HCT116 (cell line): ENCODE results near the gene RSPO4. TPM values are rescaled to one million over a fixed set of nuclear protein-coding genes. Genes with fewer than 3 reads are reported as not detected.

ENCODE experiments used
- ATAC-seq: fragments of 200-7000 bp; cut with Tn5 transposase; 2 replicates; pipeline ENCODE4 v1.9.1; 2020; ENCODE audit warnings: mild to moderate bottlenecking, moderate library complexity
- BruUV-seq: library from RNA; stranded (reverse); fragments of 400-500 nt; replicated peaks from 2 replicates; lab custom pipeline; 2021; lab: Mats Ljungman, UMichigan
- CTCF ChIA-PET: fragments of 300-600 bp; sonication (Branson Sonifier 250); formaldehyde crosslinking; loops from one replicate; lab custom pipeline; 2021; ENCODE audit warnings: antibody characterized with exemption; lab: Charles Lee
- POLR2A ChIA-PET: fragments of 300-600, 350-600 bp; sonication (Branson Sonifier 250); formaldehyde crosslinking; loops from one replicate; lab custom pipeline; 2021; ENCODE audit warnings: antibody characterized with exemption; lab: Charles Lee
- RAD21 ChIA-PET, 2 experiments: fragments of 300-600 bp; sonication (Branson Sonifier 250); formaldehyde crosslinking; loops; one replicate each; lab custom pipeline; 2023; ENCODE audit warnings: low total read pairs in 2 of 2; ENCODE audit not compliant: uncharacterized antibody in 2 of 2, unreplicated experiment in 2 of 2, low non-redundant PET in 1 of 2; lab: Charles Lee
- DNase-seq: peaks from one replicate; pipeline ENCODE4 v3.0.0-alpha.2; 2010; ENCODE audit warnings: low read depth, low spot score
- H2AFZ ChIP-seq: fragments of 200-600 bp; shearing (Covaris generic), sonication (generic); 2 replicates; pipeline ENCODE4 v1.6.1; 2017; ENCODE audit warnings: low read depth, mixed run types, mixed read lengths, antibody characterized with exemption, low read length; ENCODE audit not compliant: poor library complexity, severe bottlenecking
- H3K27ac ChIP-seq: 2 replicates; pipeline ENCODE4 v1.5.1; 2012; ENCODE audit warnings: low read depth, low read length
- H3K27me3 ChIP-seq: fragments of 200-600 bp; sonication (generic); 2 replicates; pipeline ENCODE4 v1.6.1; 2016; ENCODE audit warnings: mixed run types, low read length, mixed read lengths; ENCODE audit not compliant: insufficient read depth
- H3K36me3 ChIP-seq, 2 experiments: fragments of 200-500 bp in 1 of 2; fragments of 200-600 bp in 1 of 2; sonication (Bioruptor generic) in 1 of 2; sonication (generic) in 1 of 2; 2 replicates each; pipeline versions ENCODE4 v1.5.1 to v1.6.1; 2014 to 2016; ENCODE audit warnings: low read length in 2 of 2, inconsistent platforms in 1 of 2, mixed read lengths in 1 of 2, mixed run types in 1 of 2; ENCODE audit not compliant: insufficient read depth in 2 of 2, control insufficient read depth in 1 of 2
- H3K4me1 ChIP-seq, 2 experiments: fragments of 200-600 bp in 1 of 2; sonication (generic) in 1 of 2; 2 replicates each; pipeline versions ENCODE4 v1.5.1 to v1.6.1; 2012 to 2017; ENCODE audit warnings: low read length in 2 of 2, inconsistent platforms in 1 of 2, mild to moderate bottlenecking in 1 of 2, mixed read lengths in 1 of 2, mixed run types in 1 of 2, moderate library complexity in 1 of 2; ENCODE audit not compliant: insufficient read depth in 2 of 2, control insufficient read depth in 1 of 2
- H3K4me2 ChIP-seq: fragments of 200-600 bp; sonication (generic); 2 replicates; pipeline ENCODE4 v1.6.1; 2017; ENCODE audit warnings: mixed run types, low read length, mixed read lengths
- H3K4me3 ChIP-seq, 2 experiments: fragments of 200-600 bp in 1 of 2; sonication (generic) in 1 of 2; replicated peaks in 1 of 2; 2 replicates each; pipeline ENCODE4 v1.5.1; 2011 to 2016; ENCODE audit warnings: low read length in 2 of 2, control low read depth in 1 of 2, low read depth in 1 of 2, mild to moderate bottlenecking in 1 of 2, mixed read lengths in 1 of 2, mixed run types in 1 of 2
- H3K79me2 ChIP-seq: fragments of 200-600 bp; sonication (generic); 2 replicates; pipeline ENCODE4 v1.6.1; 2017; ENCODE audit warnings: mild to moderate bottlenecking, mixed run types, low read length, moderate library complexity, mixed read lengths; ENCODE audit not compliant: insufficient read depth
- H3K9ac ChIP-seq: fragments of 200-600 bp; sonication (generic); 2 replicates; pipeline ENCODE4 v1.6.1; 2016; ENCODE audit warnings: low read length, mixed read lengths
- H3K9me2 ChIP-seq: fragments of 200-600 bp; sonication (generic), shearing (Covaris generic); 2 replicates; pipeline ENCODE4 v1.6.1; 2017; ENCODE audit warnings: mixed run types, mild to moderate bottlenecking, moderate library complexity; ENCODE audit not compliant: insufficient read depth
- H3K9me3 ChIP-seq, 2 experiments: fragments of 200-500 bp in 1 of 2; fragments of 200-600 bp in 1 of 2; sonication (Bioruptor generic) in 1 of 2; sonication (generic) in 1 of 2; 2 replicates each; pipeline ENCODE4 v1.6.1; 2014 to 2017; ENCODE audit warnings: low read length in 2 of 2, mixed read lengths in 2 of 2, inconsistent platforms in 1 of 2, low read depth in 1 of 2, mild to moderate bottlenecking in 1 of 2, mixed run types in 1 of 2, moderate library complexity in 1 of 2; ENCODE audit not compliant: control insufficient read depth in 1 of 2, insufficient read depth in 1 of 2
- H4K20me1 ChIP-seq: fragments of 200-600 bp; sonication (generic), shearing (Covaris generic); 2 replicates; pipeline ENCODE4 v1.6.1; 2017; ENCODE audit warnings: mixed run types, mild to moderate bottlenecking, moderate library complexity; ENCODE audit not compliant: insufficient read depth
- CEBPB ChIP-seq: IDR thresholded peaks from 2 replicates; pipeline ENCODE4 v1.6.1; 2012; ENCODE audit warnings: low read depth
- POLR2A ChIP-seq: IDR thresholded peaks from 2 replicates; pipeline ENCODE4 v1.7.0; 2011; ENCODE audit warnings: borderline replicate concordance; ENCODE audit not compliant: insufficient read depth, insufficient read length; ENCODE audit errors: extremely low read depth
- POLR2AphosphoS5 ChIP-seq: IDR thresholded peaks from 2 replicates; pipeline ENCODE4 v1.6.1; 2011; ENCODE audit warnings: mild to moderate bottlenecking, low read depth, low read length, moderate library complexity
- RAD21 ChIP-seq: IDR thresholded peaks from 2 replicates; pipeline ENCODE4 v1.6.1; 2012; ENCODE audit warnings: low read depth, mild to moderate bottlenecking
- SP1 ChIP-seq: IDR thresholded peaks from 2 replicates; pipeline ENCODE4 v1.6.1; 2012; ENCODE audit warnings: low read depth
- ZFX ChIP-seq: fragments of 450-650 bp; IDR thresholded peaks from 2 replicates; pipeline ENCODE4 v1.6.1; 2017
- intact Hi-C: fragments of 100-400 bp; cut with micrococcal nuclease; formaldehyde crosslinking; loops from 2 replicates; pipeline ENCODE4 v1.10.0; 2022
- total RNA-seq: library from RNA; stranded (reverse); gene quantifications from one replicate; pipeline ENCODE4 v1.2.1, GENCODE V29; 2021; ENCODE audit not compliant: unreplicated experiment
- TF ChIP-seq, protein P1 (sequence below), 3 experiments: fragments of 200-600 bp in 1 of 3; sonication (generic) in 1 of 3; IDR thresholded peaks in 2 of 3; conservative IDR thresholded peaks in 1 of 3; 2 replicates each; pipeline ENCODE4 v1.5.1; 2012 to 2017; ENCODE audit warnings: low read depth in 2 of 3, low read length in 2 of 3, antibody characterized with exemption in 1 of 3, borderline replicate concordance in 1 of 3, control low read depth in 1 of 3, mild to moderate bottlenecking in 1 of 3, mixed read lengths in 1 of 3, mixed run types in 1 of 3, moderate library complexity in 1 of 3; ENCODE audit not compliant: insufficient read depth in 1 of 3
- TF ChIP-seq, protein P2 (sequence below): IDR thresholded peaks from 2 replicates; pipeline ENCODE4 v1.6.1; 2012
- TF ChIP-seq, protein P3 (sequence below): IDR thresholded peaks from 2 replicates; pipeline ENCODE4 v1.6.1; 2011; ENCODE audit warnings: mild to moderate bottlenecking, low read length, moderate library complexity; ENCODE audit not compliant: insufficient replicate concordance; ENCODE audit errors: extremely low read depth

RSPO4 gene
- total RNA-seq, 1 experiment from 2014 or later, result 0.84 TPM

DNA sequence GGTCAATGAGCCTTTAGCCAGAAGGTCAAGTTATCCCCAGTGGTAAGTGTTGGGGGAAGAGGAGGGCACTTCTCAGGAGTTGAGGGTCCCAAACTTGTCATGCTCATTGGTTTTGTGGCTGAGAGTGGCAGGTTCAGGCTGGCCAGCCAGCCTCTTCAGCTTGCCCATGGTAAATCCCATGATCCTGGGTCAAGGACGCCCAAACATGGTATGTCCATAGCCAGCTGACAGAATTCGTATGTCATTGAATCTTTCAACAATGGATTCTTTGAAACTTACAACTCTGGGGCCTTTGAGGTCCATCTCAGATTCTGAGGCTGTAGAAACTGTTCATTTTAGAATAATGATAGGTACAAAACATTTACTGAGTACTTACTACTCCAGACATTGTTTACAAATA is 36.1 kb upstream of the RSPO4 start:
- TF ChIP-seq, protein P1, sequence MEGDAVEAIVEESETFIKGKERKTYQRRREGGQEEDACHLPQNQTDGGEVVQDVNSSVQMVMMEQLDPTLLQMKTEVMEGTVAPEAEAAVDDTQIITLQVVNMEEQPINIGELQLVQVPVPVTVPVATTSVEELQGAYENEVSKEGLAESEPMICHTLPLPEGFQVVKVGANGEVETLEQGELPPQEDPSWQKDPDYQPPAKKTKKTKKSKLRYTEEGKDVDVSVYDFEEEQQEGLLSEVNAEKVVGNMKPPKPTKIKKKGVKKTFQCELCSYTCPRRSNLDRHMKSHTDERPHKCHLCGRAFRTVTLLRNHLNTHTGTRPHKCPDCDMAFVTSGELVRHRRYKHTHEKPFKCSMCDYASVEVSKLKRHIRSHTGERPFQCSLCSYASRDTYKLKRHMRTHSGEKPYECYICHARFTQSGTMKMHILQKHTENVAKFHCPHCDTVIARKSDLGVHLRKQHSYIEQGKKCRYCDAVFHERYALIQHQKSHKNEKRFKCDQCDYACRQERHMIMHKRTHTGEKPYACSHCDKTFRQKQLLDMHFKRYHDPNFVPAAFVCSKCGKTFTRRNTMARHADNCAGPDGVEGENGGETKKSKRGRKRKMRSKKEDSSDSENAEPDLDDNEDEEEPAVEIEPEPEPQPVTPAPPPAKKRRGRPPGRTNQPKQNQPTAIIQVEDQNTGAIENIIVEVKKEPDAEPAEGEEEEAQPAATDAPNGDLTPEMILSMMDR (IDR thresholded peaks at IDR 0.05 in 2 of 3, conservative IDR thresholded peaks at IDR 0.05 in 1 of 3; ENCODE audit: borderline replicate concordance in 1 of 3, insufficient read depth in 1 of 3, low read depth in 2 of 3, low read length in 2 of 3), result no peak
- no peak for TF ChIP-seq POLR2A
- H3K27ac ChIP-seq, result no peak overlapping the region
- POLR2A ChIA-PET, result no interaction called here
- no peaks in the 10 kb centered on the region for H3K79me2 ChIP-seq
- H3K27me3 ChIP-seq, result no peaks in the 10 kb centered on the region
- CTCF ChIA-PET, result no interaction called here
- RAD21 ChIA-PET, result no interaction called here
- BruUV-seq, result no TSS peak
- no peak overlapping the region for H3K9ac ChIP-seq
- no peak overlapping the region for H3K4me3 ChIP-seq
- no peaks in the 10 kb centered on the region for H4K20me1 ChIP-seq
- DNase-seq (no peak), ATAC-seq (no peak)
- intact Hi-C loops, result no loop called here
- no peak overlapping the region for H3K4me2 ChIP-seq
- H3K4me1 ChIP-seq, result no peaks in the 10 kb centered on the region
- no peak overlapping the region for H2AFZ ChIP-seq
- H3K9me2 ChIP-seq, result no peaks in the 10 kb centered on the region
- no peaks in the 10 kb centered on the region for H3K9me3 ChIP-seq
- no peaks in the 10 kb centered on the region for H3K36me3 ChIP-seq

DNA sequence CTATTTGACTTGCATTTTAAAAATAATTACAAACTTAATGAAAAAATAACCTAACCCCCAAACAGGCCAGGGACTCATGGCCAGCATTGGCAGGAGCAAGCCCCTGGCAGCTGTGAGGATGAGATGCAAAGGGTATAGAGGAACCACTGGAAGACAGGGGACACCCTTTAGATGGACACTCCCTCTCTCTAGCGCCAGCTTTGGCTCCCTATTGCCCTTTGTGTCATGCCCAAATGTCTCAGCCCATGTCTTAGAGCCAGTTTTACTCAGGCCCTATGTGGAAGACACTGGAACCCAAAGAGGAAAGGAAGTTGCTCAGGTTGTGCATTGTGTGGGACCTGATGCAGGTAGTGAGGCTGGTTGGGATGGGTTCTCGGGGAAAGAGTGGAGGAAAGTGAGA is 34.9 kb upstream of the RSPO4 start:
- no TSS peak for BruUV-seq
- H3K4me1 ChIP-seq, result no peaks in the 10 kb centered on the region

More for the DNA sequence above, 34.9 kb upstream of the RSPO4 start:
- CTCF ChIA-PET, result no interaction called here
- Histone ChIP-seq H3K4me2 (no peak overlapping the region), H3K4me3 (no peak overlapping the region), H3K27me3 (no peaks in the 10 kb centered on the region), H4K20me1 (no peaks in the 10 kb centered on the region), H3K9me3 (no peaks in the 10 kb centered on the region), H2AFZ (no peak overlapping the region), H3K9me2 (no peaks in the 10 kb centered on the region), H3K9ac (no peak overlapping the region), H3K79me2 (no peaks in the 10 kb centered on the region), H3K36me3 (no peaks in the 10 kb centered on the region), H3K27ac (no peak overlapping the region)
- intact Hi-C loops, result no loop called here
- ATAC-seq (no peak), DNase-seq (no peak)
- no peak for TF ChIP-seq CEBPB
- TF ChIP-seq, protein P2, sequence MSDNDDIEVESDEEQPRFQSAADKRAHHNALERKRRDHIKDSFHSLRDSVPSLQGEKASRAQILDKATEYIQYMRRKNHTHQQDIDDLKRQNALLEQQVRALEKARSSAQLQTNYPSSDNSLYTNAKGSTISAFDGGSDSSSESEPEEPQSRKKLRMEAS, result no peak
- TF ChIP-seq, protein P1 (IDR thresholded peaks at IDR 0.05 in 2 of 3, conservative IDR thresholded peaks at IDR 0.05 in 1 of 3; ENCODE audit: borderline replicate concordance in 1 of 3, insufficient read depth in 1 of 3, low read depth in 2 of 3, low read length in 2 of 3), result no peak
- TF ChIP-seq SP1, result no peak
- TF ChIP-seq RAD21, result no peak
- no peak for TF ChIP-seq POLR2AphosphoS5
- TF ChIP-seq, protein P3, sequence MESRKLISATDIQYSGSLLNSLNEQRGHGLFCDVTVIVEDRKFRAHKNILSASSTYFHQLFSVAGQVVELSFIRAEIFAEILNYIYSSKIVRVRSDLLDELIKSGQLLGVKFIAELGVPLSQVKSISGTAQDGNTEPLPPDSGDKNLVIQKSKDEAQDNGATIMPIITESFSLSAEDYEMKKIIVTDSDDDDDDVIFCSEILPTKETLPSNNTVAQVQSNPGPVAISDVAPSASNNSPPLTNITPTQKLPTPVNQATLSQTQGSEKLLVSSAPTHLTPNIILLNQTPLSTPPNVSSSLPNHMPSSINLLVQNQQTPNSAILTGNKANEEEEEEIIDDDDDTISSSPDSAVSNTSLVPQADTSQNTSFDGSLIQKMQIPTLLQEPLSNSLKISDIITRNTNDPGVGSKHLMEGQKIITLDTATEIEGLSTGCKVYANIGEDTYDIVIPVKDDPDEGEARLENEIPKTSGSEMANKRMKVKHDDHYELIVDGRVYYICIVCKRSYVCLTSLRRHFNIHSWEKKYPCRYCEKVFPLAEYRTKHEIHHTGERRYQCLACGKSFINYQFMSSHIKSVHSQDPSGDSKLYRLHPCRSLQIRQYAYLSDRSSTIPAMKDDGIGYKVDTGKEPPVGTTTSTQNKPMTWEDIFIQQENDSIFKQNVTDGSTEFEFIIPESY, result no peak
- no peak for TF ChIP-seq ZFX
- RAD21 ChIA-PET, result no interaction called here
- POLR2A ChIA-PET, result no interaction called here
